Endodermal cell (in vitro differentiated cells): Measurements from ENCODE around the gene RPS21. TPM values are rescaled to one million over a fixed set of nuclear protein-coding genes. Genes with fewer than 3 reads are reported as not detected.
"Not testable (repeated sequence)": the region's sequence is repeated elsewhere in the genome, so short reads cannot be mapped to it uniquely, and the experiment has no call there.

Experiments used
- DNase-seq: peaks from one replicate; pipeline ENCODE4 v3.0.0-alpha.2; 2017
- H3K27ac ChIP-seq: 2 replicates; pipeline ENCODE4 v1.5.1; 2013; ENCODE audit warnings: mild to moderate bottlenecking, low read depth, low read length, moderate library complexity
- H3K27me3 ChIP-seq: 2 replicates; pipeline ENCODE4 v1.6.1; 2013; ENCODE audit warnings: mild to moderate bottlenecking, low read length, moderate library complexity; ENCODE audit not compliant: insufficient read depth, control insufficient read depth, poor library complexity, severe bottlenecking
- H3K36me3 ChIP-seq: 2 replicates; pipeline ENCODE4 v1.7.0; 2013; ENCODE audit warnings: mild to moderate bottlenecking, low read length, moderate library complexity; ENCODE audit not compliant: control insufficient read depth, insufficient read depth
- H3K4me1 ChIP-seq: one replicate; pipeline ENCODE4 v1.7.0; 2013; ENCODE audit warnings: low read length; ENCODE audit not compliant: control insufficient read depth, insufficient read depth
- H3K4me3 ChIP-seq: 2 replicates; pipeline ENCODE4 v1.5.1; 2013; ENCODE audit warnings: mild to moderate bottlenecking, low read length, moderate library complexity
- H3K9ac ChIP-seq: 2 replicates; pipeline ENCODE4 v1.6.1; 2013; ENCODE audit warnings: mild to moderate bottlenecking, low read length, moderate library complexity; ENCODE audit not compliant: poor library complexity, severe bottlenecking; ENCODE audit errors: extremely low read depth
- H3K9me3 ChIP-seq: 2 replicates; pipeline ENCODE4 v1.6.1; 2013; ENCODE audit warnings: mild to moderate bottlenecking, low read length, moderate library complexity; ENCODE audit not compliant: control insufficient read depth
- H3K27ac Mint-ChIP-seq: 2 replicates; pipeline ENCODE4 v1.8.0; 2020; ENCODE audit warnings: mixed read lengths
- H3K27me3 Mint-ChIP-seq: 2 replicates; pipeline ENCODE4 v1.8.0; 2021; ENCODE audit warnings: mild to moderate bottlenecking, mixed read lengths; ENCODE audit not compliant: insufficient read depth
- H3K36me3 Mint-ChIP-seq: 2 replicates; pipeline ENCODE4 v1.8.0; 2020; ENCODE audit warnings: low read depth, mixed read lengths
- H3K4me1 Mint-ChIP-seq: 2 replicates; pipeline ENCODE4 v1.8.0; 2020; ENCODE audit warnings: mixed read lengths
- H3K4me3 Mint-ChIP-seq: 2 replicates; pipeline ENCODE4 v1.8.0; 2020; ENCODE audit warnings: mild to moderate bottlenecking, moderate library complexity, mixed read lengths
- H3K9me3 Mint-ChIP-seq: 2 replicates; pipeline ENCODE4 v1.8.0; 2020; ENCODE audit warnings: mild to moderate bottlenecking, mixed read lengths
- WGBS, 2 experiments: methylation state at CpG; one replicate each; pipeline versions ENCODE4 v1.1.5 to v1.1.7; 2013; ENCODE audit warnings: missing lambda C conversion rate in 2 of 2, mixed read lengths in 1 of 2; ENCODE audit not compliant: insufficient coverage in 1 of 2, insufficient read length in 1 of 2; 5-methylcytosine and 5-hydroxymethylcytosine counted together
- total RNA-seq, 2 donors: library from RNA; stranded (reverse); fragmentation: NEBNext Ultra II Directional in 1 of 2; extraction: Animal tissue kit (Norgen Biotek cat#: 25700) in 1 of 2; gene quantifications; 2 replicates in 1 of 2; 3 replicates in 1 of 2; pipeline ENCODE4 v1.2.1, GENCODE V29; 2021
- TF ChIP-seq, protein P1 (sequence below): fragments of 200-600 bp; sonication (generic); conservative IDR thresholded peaks from 2 replicates; pipeline ENCODE4 v1.5.0; 2021; ENCODE audit warnings: antibody characterized with exemption, mild to moderate bottlenecking

RPS21 gene
- total RNA-seq, 2 donors from 2014 or later = 1,288 to 1,382 TPM

DNA sequence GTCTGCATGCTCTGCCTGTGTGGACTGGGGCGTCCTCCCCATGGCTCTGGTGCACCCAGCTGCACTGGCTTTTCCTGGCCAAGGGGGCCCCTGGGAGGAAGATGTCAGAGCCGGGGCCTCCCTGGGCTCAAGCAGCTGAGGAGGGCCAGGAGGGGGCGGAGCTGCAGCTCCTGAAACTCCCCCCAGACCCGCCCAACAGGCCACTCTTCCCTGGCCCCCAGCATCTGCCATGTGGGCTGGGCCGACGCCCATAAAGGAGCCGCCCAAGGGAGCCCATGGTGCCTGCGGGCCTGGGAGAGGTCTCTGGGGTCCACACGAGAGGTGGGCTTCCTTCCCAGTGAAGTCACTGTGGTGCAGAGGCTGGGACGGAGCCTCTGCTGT lies 36.4 kb downstream of the RPS21 start:
- no peak overlapping the region for H3K9ac ChIP-seq
- H3K27me3 Mint-ChIP-seq = no peaks in the 10 kb centered on the region
- H3K4me3 Mint-ChIP-seq = no peak overlapping the region
- DNase-seq = no peak
- H3K9me3 ChIP-seq = no peaks in the 10 kb centered on the region
- WGBS, 2 experiments = 83% methylated on average over 5 to 10 of the region's 10 CpGs
- no peaks in the 10 kb centered on the region for H3K27me3 ChIP-seq
- H3K9me3 Mint-ChIP-seq = no peaks in the 10 kb centered on the region
- H3K4me1 Mint-ChIP-seq = peaks cover 7% of the 10 kb centered on the region
- H3K27ac Mint-ChIP-seq = no peak overlapping the region
- TF ChIP-seq, protein P1, sequence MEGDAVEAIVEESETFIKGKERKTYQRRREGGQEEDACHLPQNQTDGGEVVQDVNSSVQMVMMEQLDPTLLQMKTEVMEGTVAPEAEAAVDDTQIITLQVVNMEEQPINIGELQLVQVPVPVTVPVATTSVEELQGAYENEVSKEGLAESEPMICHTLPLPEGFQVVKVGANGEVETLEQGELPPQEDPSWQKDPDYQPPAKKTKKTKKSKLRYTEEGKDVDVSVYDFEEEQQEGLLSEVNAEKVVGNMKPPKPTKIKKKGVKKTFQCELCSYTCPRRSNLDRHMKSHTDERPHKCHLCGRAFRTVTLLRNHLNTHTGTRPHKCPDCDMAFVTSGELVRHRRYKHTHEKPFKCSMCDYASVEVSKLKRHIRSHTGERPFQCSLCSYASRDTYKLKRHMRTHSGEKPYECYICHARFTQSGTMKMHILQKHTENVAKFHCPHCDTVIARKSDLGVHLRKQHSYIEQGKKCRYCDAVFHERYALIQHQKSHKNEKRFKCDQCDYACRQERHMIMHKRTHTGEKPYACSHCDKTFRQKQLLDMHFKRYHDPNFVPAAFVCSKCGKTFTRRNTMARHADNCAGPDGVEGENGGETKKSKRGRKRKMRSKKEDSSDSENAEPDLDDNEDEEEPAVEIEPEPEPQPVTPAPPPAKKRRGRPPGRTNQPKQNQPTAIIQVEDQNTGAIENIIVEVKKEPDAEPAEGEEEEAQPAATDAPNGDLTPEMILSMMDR = no peak
- H3K4me3 ChIP-seq = no peak overlapping the region
- no peaks in the 10 kb centered on the region for H3K36me3 Mint-ChIP-seq
- H3K36me3 ChIP-seq = no peaks in the 10 kb centered on the region
- H3K27ac ChIP-seq = no peak overlapping the region
- H3K4me1 ChIP-seq = no peaks in the 10 kb centered on the region

DNA sequence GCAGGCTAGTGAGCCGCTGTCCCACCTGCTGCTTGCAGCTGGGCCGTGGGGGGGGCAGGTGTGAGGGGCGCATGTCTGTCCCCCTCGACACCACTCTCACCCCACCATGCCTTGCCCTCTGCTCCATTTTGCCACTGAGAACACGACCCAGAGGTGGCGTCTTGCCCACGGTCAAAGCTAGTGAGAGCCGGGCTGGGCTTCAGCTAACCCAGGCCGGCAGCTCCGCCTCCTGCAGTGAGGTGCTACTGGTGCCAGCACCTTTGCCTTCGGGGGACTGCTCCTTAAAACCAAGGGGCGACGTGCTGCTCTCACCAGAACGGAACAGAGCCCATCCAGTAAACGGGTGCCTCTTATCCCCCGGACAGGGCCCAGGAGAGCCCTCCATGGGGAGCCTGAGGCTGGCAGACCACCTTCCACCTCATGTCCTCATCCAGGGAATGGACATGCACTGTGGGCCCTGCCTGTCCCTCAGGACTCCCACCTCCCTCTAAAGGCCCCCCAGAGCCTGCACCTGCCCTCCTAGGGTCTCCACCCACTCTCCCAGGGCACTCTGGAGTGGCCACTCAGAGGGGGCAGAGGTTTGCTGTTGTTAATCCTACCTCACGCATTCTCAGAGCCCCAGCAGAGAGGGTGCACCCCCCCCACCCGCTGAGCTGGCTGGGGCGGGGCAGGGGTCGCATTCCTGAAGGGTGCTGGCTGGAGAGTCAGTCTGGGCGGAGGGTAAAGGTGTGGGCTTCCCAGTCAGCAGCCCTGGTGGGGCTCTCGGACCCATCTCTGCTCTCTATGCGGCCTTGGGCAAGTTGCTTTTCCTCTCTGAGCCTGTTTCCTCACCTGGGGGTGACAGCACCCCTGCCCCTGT lies 37.6 kb downstream of the RPS21 start:
- Mint-ChIP-seq H3K36me3 (no peaks in the 10 kb centered on the region), H3K27me3 (peaks cover under 1% of the 10 kb centered on the region), H3K27ac (no peak overlapping the region), H3K4me3 (no peak overlapping the region), H3K9me3 (no peaks in the 10 kb centered on the region), H3K4me1 (peaks cover 10% of the 10 kb centered on the region)
- Histone ChIP-seq H3K4me1 (no peaks in the 10 kb centered on the region), H3K4me3 (no peak overlapping the region), H3K36me3 (no peaks in the 10 kb centered on the region), H3K9ac (no peak overlapping the region), H3K27ac (no peak overlapping the region), H3K9me3 (no peaks in the 10 kb centered on the region), H3K27me3 (peaks cover 4% of the 10 kb centered on the region)
- TF ChIP-seq, protein P1 = no peak
- no peak for DNase-seq
- WGBS, 2 experiments = 85 to 89% methylated on average over 9 to 23 of the region's 23 CpGs

DNA sequence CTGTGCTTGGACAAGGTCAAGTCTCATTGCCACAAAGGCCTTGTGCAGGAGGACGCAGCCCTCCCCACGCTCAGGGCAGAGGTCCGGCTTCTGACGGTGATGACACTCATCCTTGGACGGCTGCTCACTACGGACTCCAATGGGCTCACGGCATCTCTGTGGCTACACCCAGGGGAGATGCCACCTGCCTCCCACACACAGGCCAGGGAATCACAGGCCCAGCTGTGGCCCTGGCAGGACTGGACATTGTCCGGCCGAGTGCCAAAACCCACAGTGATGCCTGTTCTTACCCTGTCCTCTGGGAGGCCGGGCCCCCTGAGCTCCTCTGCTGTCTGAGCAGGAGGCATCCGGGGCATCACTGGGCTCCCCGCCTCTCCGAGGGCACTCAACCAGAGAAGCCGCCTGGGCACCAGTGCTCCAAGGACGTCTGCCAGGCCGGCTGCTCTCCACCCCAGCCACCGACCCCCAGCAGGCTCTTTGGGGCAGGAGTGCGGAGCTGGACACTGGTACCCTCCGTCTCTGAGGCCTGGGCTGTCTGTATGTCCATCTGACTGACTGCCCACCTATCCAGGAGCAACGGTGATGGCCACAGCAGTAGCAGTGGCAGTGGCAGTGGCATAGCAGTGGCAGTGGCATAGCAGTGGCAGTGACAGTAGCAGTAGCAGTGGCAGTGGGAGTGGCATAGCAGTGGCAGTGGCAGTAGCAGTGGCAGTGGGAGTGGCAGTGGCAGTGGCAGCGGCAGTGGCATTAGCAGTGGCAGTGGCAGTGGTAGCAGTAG lies 38.6 kb downstream of the RPS21 start:
- peaks cover 10% of the 10 kb centered on the region for H3K4me1 Mint-ChIP-seq
- Histone ChIP-seq H3K36me3 (no peaks in the 10 kb centered on the region), H3K9me3 (no peaks in the 10 kb centered on the region), H3K4me1 (peaks cover 5% of the 10 kb centered on the region), H3K4me3 (no peak overlapping the region), H3K9ac (no peak overlapping the region), H3K27me3 (peaks cover 4% of the 10 kb centered on the region), H3K27ac (no peak overlapping the region)
- H3K36me3 Mint-ChIP-seq = no peaks in the 10 kb centered on the region
- no peaks in the 10 kb centered on the region for H3K9me3 Mint-ChIP-seq
- H3K27me3 Mint-ChIP-seq = peaks cover 3% of the 10 kb centered on the region
- 91 to 92% methylated on average over 14 to 21 of the region's 21 CpGs for WGBS, 2 experiments
- DNase-seq = no peak
- H3K4me3 Mint-ChIP-seq = no peak overlapping the region
- no peak overlapping the region for H3K27ac Mint-ChIP-seq
- TF ChIP-seq, protein P1 = no peak

DNA sequence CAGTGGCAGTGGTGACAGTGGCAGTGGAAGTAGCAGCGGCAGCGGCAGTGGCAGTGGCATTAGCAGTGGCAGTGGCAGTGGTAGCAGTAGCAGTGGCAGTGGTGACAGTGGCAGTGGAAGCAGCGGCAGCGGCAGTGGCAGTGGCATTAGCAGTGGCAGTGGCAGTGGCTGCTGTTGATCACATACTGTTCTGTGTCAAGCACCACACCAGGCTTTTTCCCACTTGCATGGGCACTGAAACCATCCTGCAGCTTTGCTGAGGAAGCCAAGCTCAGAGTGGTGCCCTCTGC lies 39.1 kb downstream of the RPS21 start:
- H3K4me3 Mint-ChIP-seq, H3K36me3 Mint-ChIP-seq, H3K4me1 ChIP-seq, H3K9ac ChIP-seq, H3K9me3 Mint-ChIP-seq, H3K9me3 ChIP-seq, H3K27me3 Mint-ChIP-seq, DNase-seq, H3K27ac ChIP-seq, H3K27ac Mint-ChIP-seq, H3K36me3 ChIP-seq, H3K4me3 ChIP-seq, H3K27me3 ChIP-seq: not testable (repeated sequence)
- H3K4me1 Mint-ChIP-seq = peaks cover 13% of the 10 kb centered on the region
- WGBS, 2 experiments = 94 to 95% methylated on average over 4 of the region's 4 CpGs
